Fibroblast of mammary gland (primary cell): ENCODE measurements around the gene ENPEP.

ENCODE experiments used
- DNase-seq: peaks from one replicate; pipeline ENCODE4 v3.0.0-alpha.2; 2010; ENCODE audit warnings: low read depth
- H3K4me3 ChIP-seq: 2 replicates; pipeline ENCODE4 v1.5.1; 2011; ENCODE audit warnings: low read depth, mild to moderate bottlenecking, low read length, moderate library complexity; ENCODE audit not compliant: control insufficient read depth
- CTCF ChIP-seq: conservative IDR thresholded peaks from 2 replicates; pipeline ENCODE4 v1.5.1; 2011; ENCODE audit warnings: low read depth, low read length, inconsistent platforms; ENCODE audit not compliant: control insufficient read depth, insufficient read depth

ENPEP gene

DNA sequence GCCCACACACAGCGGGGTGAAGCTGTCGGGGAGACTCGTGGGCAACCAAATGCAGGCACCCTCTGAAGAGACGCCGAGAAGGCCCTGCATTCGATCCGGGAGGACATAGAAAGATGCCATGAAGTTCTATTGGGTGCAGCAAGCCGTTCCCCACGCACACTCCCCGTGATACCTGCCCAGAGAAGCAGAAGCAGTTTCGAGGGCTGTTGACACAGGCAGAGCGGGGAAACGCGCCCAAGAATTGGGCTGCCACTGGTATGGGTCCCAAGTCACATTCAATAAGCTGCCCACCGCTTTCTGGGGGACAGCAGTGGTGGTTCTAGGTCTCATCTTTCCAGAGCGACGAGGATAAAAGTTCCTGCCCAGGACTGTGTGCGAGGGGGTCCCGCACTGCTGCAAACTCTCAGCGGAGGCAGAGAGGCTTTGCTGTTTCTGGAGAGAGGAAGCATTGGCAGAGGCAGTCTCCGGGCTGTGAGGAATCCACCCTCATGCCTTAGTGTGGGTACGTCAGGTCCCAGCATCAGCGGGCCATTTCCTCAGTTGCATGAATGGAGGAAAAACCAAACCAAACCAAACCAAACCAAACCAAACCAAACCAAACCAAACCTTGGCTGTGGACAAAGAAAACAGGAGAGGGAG is 136.8 kb downstream of the ENPEP start:
- no peak overlapping the region for H3K4me3 ChIP-seq
- TF ChIP-seq CTCF = no peak
- DNase-seq = no peak

DNA sequence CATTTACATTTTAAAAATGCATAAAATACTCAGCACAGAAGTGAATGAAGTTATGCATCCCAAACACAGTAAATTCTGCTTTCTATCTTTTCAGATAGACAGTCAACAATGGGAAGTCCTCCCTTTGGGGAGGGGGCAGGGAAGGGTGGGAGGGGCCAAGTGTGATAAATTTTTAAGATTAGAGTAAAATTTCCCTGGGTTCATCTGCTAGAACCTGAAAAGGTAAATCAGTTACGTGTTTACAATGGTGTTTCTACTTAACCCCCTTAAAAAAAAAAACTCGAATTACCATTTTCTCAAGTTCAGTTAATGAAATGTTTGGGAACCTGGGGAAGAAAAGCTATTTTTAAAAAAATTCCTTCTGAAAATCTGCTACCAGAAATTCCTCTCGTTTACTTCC is 137.8 kb downstream of the ENPEP start:
- no peak overlapping the region for H3K4me3 ChIP-seq
- TF ChIP-seq CTCF = no peak
- no peak for DNase-seq

DNA sequence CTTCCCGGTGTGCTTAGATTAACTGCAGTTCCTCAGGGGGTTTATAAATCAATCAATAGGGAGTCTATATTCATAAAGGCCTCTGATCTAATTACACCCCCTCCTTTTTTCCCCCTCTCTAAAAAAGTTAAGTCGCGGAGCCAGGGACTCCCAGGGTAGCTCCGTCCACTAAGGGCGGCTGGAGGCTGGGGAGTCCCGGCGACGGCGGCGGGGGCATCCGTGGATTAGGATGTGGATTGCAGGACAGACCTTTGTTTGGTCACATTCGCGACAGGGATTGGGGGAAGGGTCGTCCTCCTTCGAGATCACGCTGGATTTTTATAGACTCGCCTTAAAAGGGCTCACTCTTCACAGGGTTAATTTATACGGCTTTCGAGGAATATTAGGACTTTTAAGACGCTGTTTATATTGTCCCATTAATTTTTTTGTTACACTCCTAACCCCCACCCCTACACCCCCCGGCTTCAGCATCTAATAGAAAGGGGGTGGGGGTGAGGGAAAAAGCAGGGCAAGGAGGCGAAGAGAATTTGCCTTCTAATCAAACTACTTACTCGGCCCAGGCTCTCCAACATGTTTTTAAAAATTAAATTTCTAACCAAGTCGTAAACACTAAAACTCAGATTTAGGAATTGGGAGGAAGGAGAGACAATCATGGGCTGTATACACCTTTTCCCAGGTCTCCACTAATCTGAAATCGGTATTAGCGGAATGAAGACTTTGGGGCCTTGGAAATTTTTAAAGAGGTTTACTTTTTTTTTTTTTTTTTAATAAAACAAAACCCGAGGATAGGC is 138.4 kb downstream of the ENPEP start:
- no peak for DNase-seq
- TF ChIP-seq CTCF = no peak
- H3K4me3 ChIP-seq = no peak overlapping the region
